M059J (cell line): ENCODE data around the gene ZNF607. TPM values are rescaled to one million over a fixed set of nuclear protein-coding genes. Genes with fewer than 3 reads are reported as not detected.
"Not testable (repeated sequence)": the region's sequence is repeated elsewhere in the genome, so short reads cannot be mapped to it uniquely, and the experiment has no call there.

ENCODE experiments used
- DNase-seq: peaks from one replicate; pipeline ENCODE4 v3.0.0-alpha.2; 2012; ENCODE audit warnings: low read depth
- total RNA-seq: library from RNA; depleted of rRNA; stranded (reverse); fragments of >200 nt; shearing (Covaris generic); gene quantifications from 2 replicates; pipeline ENCODE4 v1.2.3, GENCODE V29; 2014; rRNA removed

ZNF607 gene
- 1.6 and 4.8 TPM in 2 replicates for total RNA-seq

DNA sequence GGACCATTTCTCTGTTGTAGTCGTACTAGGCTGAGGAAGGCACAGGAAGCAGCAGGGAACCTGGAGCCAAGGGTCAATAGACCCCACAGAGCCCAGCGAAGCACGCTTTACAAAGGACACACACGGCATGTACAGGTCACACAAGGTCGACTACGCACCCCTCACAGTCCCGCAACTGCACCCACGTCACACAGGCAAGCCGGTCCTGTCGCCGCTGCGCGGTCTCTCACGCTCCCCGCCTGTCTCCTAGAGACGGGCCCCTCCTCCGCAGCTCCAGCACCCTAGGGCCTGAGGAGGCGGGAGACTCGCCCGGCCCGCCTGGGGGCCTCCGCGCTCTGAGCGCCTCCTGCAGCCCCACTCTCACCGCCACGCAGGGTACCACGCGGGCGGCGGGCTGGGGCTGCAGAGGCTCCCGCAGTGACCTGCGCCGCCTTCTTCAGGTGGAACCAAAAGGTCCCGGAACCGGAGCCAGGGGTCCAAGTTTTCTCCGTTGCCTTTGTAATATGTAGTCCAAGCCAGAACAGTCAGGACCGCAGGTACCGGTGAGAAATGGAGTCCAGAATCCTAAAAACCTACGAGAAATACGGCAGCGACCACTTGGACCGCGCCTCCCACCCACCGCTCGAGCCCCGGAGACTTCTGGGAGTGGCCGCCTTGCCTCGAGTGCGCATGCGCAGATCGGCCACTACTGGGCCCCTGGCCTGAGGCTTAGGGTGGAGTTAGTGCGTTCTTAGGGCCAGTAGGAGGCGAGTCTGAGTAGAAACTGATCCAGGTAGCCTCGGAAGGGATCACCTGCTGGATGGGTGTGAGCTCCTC, at the start of gene ZNF607:
Gene ZNF607, minus strand, starts transcription at position 651 of the 816 bp plus-strand sequence. CDS start 8,143 bp downstream, outside the sequence.
- peak; percentile 85 for DNase-seq

DNA sequence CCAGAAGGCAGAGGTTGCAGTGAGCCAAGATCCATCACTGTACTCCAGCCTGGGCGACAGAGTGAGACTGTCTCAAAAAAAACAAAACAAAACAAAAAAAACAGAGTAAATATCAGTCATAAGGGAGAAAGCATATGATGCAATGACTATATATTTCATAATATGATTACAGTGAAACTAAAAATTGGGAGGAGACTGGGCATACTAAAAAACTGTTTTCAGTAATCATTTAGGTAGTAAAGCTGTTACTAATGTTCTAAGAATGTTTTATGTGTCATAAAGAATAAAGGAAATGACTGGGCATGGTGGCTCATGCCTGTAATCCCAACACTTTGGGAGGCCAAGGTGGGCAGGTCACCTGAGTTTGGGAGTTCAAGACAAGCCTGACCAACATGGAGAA, 43.9 kb upstream of the ZNF607 start:
- peak; percentile 48 for DNase-seq

DNA sequence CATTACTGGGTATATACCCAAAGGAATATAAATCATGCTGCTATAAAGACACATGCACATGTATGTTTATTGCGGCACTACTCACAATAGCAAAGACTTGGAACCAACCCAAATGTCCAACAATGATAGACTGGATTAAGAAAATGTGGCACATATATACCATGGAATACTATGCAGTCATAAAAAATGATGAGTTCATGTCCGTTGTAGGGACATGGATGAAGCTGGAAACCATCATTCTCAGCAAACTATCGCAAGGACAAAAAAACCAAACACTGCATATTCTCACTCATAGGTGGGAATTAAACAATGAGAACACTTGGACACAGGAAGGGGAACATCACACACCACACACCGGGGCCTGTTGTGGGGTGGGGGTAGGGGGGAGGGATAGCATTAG, 38.1 kb upstream of the ZNF607 start:
- DNase-seq: not testable (repeated sequence)

DNA sequence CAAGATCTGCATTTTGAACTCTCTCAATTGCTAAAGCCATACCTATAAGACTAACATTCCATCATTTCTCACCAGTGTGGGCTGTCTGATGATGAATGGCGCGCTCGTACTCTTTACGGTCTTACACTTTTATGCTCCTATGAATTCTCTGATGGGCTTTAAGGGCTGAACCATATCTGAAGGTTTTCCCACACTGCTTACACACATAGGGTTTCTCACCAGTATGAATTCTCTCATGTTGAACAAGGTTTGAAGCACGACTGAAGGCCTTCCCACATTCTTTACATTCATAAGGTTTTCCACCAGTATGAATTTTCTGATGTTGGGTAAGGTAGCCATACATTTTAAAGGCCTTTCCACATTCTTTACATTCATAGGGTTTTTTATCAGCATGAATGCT, 18.8 kb upstream of the ZNF607 start:
- DNase-seq: no peak

DNA sequence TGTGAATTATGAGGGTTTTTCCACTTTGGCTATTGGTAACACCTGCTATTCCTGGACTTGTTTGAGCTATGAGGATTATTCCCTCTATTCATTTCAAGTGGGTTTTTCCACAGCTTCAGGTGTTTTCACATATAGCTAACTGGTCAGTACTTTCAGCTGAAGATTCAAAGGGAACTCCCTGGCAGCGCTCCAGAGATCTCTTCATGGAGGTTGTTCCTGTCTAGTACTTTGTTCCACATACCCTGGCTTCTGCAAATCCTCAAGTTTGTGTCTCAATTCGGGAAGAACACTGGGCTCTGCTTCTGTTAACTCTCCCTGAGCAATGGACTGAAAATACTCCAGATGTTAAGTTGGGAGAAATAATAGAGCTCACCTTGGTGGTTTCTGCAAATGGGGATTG, 5.6 kb upstream of the ZNF607 start:
- DNase-seq: no peak

DNA sequence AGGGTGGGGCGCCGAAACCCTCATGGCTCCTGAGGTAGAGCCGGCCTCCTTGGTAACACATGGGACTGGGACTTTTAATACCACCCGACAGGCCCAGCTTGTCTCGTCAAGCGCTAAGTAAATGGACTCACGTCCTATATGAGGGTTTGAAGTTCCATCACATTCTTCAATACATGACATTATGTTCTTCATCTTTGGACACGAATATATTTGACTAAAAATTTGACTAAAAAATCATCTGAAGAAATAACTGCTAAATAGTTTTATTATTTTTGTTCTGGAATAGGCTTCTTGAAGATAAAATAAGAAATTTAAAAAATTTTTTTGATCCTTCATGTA, 335 bp upstream of the ZNF607 start:
- DNase-seq: no peak

DNA sequence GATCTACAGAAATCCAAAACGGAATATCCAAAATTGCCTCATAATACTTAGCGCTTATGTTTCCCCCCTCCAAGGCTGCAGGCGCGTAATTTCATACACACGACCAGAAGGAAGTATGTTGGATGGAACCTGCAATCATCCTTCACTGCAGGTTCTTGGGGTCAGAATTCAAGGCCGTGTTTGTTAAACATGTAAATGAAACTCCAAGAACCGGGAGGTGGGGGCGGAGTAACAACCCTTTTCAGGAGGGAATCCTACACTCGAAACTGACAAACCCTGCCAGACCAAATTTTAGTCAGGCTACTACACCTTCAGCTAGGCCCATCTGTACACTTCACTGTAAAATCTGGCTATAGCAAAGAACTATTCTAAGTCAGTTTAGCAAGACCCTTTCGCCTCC, 1.3 kb downstream of the ZNF607 start:
- DNase-seq: no peak

DNA sequence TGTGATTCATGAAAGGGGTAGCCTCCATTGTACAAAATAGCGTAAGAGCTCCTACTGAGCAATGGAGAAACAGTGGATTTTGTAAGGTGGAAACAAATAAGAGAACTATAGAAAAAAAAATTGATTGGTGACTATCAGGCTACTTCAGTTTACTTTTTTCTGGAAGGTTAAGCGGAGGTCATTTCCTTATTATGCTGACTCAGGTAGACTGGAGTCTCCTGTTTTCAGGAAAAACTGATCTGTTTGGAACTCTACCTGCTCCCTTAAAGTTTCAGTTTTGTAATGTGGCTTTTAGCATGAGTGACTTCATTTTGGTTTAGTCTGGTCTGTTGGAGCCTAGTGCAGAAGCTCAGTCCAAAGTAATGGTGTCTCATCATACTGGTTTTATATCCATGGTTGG, 3.4 kb downstream of the ZNF607 start:
- DNase-seq: no peak

DNA sequence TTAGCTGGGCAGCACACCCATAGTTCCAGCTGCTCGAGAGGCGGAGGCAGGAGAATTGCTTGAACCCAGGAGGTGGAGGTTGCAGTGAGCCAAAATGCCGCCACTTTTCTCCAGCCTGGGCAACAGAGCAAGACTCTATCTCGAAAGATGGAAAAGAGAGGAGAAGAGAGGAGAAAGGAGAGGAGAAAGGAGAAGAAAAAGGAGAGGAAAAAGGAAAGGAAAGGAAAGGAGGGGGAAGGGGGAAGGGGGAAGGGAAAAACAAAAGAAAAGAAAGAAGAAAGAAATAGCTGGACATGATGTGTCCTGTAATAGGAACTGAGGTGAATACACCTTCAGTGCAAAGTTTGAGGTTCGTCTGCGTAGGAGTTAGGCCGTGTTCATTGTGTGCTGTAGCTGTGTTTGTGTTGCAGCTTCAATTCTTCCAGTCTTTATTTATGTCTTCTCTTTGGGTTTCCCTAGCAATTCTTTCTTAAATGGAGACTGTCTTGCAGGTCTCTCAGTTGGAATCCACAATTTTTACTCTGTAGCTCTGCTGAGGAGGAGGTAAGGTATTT, 13.4 kb downstream of the ZNF607 start:
- DNase-seq: no peak

DNA sequence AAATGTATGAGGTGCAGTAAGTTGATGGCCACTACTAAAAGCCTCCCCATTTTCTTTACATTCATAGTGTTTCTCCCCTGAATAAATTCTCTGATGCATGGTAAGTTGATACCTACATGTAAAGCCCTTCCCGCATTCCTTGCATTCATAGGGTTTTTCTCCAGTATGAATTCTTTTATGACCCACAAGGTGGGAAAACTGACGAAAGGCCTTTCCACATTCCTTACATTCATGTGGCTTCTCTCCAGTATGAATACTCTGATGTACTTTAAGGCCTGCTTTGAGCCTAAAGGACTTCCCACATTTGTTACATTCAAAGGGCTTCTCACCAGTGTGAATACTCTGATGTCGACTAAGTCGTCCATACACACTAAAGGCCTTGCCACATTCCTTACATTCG, 20.5 kb downstream of the ZNF607 start:
- DNase-seq: peak; percentile 12

DNA sequence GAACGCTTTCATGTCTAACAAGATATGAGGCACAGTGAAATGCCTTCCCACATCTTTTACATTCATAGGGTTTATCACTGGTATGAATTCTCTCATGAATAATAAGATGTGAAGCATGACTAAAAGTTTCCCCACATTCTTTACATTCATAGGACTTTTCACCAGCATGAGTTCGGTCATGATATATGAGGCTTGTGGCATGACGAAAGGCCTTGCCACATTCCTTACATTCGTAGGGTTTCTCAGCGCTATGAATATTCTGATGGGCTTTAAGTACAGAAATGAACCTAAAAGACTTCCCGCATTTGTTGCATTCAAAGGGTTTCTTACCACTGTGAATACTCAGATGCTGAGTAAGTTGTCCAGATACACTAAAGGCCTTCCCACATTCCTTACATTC, 21.3 kb downstream of the ZNF607 start:
- DNase-seq: no peak

DNA sequence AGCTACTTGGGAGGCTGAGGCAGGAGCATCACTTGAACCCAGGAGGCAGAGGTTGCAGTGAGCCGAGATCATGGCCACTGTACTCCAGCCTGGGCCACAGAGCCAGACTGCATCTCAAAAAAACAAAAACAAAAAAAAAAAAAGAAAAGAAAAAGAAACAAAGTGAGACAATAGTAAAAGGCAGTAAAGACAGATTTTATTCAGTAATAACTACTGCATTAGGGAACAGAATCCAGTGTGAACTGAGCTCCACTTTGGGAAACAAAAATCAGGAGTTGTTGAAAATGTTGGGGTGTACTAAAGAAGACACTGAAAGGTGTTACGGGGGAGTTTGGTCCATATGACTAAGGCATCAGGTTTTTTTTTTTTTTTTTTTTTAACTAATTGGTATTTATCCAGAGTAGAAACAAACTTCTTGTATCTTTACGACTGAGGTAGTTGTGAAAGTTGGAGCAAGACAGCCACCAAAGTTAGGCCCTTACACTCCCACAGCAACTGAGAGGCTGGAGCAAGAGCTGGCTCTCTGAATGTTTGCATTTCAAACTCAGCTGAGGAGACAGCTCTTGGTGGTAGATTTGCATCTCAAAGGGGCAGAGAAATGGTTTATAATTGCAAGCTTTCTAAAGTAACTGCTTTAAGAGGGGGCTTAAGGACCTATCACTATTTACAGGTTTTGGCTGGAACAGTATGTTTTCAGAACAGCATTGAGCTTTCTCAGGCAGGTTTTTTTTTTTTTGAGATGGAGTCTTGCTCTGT, 24.2 kb downstream of the ZNF607 start:
- no peak for DNase-seq

DNA sequence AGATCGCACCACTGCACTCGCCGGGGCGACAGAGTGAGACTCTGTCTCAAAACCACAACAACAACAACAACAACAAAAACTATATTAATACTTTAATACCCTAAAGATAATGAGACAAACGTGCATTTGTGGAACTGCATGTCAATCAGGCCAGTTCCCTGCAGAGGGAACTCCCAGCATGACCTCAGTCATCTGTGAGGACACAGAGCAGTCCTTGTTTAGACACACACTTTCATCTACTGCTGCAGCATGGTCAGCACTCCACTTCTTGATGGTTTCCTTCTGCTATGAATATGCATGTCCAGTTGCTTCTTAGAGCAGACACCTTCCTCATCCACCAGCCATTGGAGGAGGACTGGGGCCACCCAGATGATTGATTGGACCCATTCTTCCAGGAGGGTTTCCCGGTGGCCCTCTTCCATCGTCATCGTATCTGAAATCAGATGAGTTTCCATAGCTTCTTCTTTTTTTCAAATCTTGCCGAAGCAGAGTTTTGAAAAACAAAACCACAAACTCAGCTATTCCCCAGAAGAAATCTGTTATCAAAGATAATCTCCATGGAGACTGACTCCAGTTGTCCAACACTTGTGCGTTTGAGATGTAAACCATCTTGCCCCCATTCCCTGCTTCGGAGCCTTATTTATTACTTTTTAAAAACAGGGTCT, 26.5 kb downstream of the ZNF607 start:
- DNase-seq: no peak

DNA sequence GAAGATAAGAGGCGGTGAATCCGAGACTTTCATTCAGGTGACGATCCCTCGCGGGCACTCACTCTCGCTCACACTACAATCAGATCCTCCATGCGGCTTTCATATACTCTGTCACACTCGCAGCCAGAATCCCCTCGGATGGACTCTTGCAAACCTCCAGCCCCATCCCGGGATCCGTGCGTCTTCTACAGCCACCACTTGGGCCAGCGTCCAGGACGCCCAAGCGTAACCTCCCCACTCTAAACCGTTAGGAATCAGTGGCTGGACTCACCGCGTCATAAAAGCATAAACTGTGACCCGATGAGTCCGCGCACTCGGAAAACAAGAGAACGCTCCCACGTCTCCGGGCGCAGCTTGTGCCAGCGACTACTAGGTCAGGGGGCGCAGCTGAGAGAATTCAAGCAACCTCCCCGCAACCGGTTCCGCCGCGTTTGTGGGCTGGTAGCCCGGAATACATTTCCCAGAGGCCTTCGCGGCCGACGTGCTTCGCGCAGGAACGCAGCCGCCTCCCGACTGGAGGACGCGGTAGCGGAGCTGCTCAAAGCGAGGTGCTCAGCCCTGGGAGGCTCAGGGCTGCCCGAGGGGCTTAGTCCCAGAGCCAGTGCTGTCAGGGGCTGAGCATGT, 27.6 kb downstream of the ZNF607 start:
- DNase-seq: no peak

DNA sequence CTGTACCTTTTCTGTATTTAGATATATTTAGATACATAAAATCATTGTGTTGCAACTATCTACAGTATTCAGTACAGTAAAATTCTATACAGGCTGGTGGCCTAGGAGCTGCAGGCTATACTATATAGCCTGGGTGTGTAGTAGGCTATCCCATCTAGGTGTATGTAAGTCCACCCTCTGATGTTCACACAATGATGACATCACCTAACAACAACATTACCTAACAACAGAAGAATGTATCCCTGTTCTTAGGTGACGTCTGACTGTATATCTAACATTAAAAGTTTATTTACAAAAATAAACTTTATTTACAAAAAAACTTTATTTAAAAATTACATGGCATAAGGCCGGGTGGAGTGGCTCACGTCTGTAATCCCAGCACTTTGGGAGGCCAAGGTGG, 36.0 kb downstream of the ZNF607 start:
- DNase-seq: no peak

DNA sequence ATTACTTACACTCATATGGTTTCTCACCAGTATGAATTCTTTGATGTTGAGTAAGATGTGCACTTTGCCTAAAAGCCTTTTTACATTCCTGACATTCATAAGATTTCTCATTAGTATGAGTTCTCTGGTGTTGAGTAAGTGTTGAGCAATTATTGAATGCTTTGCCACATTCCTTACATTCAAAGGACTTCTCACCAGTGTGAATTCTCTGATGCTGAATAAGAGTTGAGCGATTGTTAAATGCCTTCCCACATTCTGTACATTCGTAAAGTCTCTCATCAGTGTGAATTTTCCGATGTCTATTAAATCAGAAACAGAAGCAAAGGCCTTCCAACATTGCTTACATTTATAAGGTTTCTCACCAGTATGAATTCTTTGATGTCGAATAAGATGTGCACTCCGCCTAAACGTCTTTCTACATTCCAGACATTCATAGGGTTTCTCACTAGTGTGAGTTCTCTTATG, 50.1 kb downstream of the ZNF607 start:
- DNase-seq: no peak

DNA sequence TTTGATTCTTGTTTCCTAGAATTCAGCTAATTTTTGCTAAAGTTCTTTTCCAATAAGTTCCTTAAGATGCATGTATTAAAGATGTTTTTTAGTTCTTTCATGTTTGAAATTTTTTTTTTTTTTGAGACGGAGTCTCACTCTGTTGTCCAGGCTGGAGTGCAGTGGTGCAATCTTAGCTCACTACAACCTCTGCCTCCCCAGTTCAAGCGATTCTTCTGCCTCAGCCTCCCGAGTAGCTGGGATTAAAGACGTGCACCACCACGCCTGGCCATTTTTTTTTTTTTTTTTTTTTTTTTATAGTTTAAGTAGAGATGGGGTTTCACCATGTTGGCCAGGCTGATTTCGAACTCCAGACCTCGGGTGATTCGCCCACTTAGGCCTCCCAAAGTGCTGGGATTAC, 62.4 kb downstream of the ZNF607 start:
- DNase-seq: not testable (repeated sequence)

DNA sequence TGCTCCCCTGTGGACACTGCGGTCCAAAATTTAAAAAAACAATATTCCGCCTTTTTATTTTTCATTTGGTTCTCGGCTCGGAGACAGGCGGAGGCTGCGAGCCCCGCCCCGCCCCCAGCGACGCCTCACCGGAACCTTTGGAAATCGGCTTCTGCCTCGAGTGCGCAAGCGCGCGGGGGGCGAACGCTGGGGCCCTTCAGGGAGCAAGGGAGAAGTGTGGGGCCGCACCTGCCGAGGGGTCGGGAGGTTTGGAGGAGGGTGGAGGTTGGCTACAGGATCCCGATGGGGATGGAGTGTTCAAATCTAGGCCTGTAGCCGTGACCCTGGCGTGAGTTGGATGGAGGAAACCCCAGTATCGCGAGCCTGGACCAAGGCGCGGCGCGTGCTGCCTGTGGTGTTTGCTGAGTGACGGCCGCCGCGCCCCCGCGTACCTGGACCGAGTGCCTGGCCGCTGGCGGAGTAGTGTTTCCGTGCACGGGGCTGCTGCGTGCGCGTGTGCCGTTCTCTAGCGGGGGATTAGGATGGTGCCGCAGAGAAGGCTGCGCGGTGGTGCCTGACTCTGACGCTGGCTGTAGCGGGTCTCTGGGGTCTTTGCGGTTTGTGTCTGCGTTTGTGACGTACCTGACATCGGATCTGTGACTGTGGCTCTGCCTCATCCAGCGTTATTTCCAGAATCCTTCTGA, 63.7 kb downstream of the ZNF607 start:
- peak; percentile 82 for DNase-seq

DNA sequence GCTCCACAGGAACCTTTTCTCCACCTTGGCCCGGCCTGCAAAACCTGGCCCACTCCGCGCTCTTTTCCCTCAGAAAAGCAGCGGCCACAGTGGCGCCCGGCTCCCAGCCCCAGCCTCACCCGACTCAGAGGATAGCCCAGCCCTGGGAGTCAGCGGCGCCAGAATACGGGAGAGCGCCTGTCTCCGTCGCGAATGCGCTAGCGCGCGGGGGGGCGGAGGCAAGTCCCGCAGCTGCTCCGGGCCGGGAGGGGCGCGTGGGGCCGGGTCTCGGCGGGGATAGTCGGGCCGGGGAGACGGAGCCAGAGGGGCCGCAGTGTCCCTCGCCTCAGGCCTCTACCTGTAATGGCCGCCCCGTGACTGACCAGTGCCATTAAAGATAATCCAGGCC, 64.3 kb downstream of the ZNF607 start, which contains the start of gene ZFP30:
Gene ZFP30, minus strand, starts transcription at position 165 of the 388 bp plus-strand sequence. CDS start 7,643 bp downstream, outside the sequence.
- peak; percentile 83 for DNase-seq

DNA sequence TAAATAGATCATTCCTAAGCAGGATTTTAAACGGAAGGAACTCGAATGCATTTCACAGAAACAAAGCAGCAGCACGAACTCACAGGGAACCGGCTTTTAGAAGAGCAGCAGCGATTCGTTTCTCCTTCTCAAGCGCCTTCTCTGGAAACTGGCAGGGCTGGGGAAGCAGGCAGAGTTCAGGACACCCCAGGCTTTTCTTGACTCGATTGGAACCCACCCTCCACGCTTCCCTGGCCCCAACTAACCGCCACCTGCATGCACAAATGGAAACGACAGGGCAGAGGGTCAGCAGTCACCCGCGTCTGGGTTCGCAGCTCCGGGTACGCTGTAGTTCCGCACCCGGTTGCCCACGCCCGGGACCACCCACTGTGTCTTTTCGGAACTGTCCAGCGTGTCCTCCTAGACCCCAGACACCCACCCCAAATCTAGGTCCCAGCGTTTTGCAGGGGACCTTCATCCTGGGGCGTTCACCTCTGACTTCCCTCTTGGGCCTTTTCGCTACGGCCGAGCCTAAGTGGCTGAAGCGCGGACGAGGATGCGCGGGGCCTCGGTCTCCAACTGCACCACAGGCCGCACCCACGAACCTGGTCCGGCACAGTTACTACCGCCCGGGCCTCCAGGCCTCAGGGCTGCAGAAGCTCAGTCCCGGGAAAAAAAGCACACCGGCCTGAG, 64.8 kb downstream of the ZNF607 start:
- peak; percentile 60 for DNase-seq
